Measurements from ENCODE around the gene IL10RA.

GRCh38 chr11:118000850-118001228, 14.6 kb downstream of the IL10RA start:
- TF ChIP-seq YY1 (IDR thresholded peaks at IDR 0.05; ENCODE audit: insufficient read depth, insufficient read length) (no peak), SUZ12 (IDR thresholded peaks at IDR 0.05; ENCODE audit: extremely low read depth, insufficient read depth, insufficient read length) (no peak), ZNF274 (IDR thresholded peaks at IDR 0.05; ENCODE audit: low read depth, low read length) (no peak)
